Measurements from ENCODE around the gene LRMDA. TPM values are rescaled to one million over a fixed set of nuclear protein-coding genes. Genes with fewer than 3 reads are reported as not detected.

LRMDA gene
- total RNA-seq, 2 experiments from 2014 or later, result not detected

GRCh38 chr10:76404531-76404930 is 973.1 kb downstream of the LRMDA start:
- no peak overlapping the region for H3K4me3 Mint-ChIP-seq
- POLR2A ChIA-PET, result no interaction called here
- H3K9me3 Mint-ChIP-seq, result no peaks in the 10 kb centered on the region
- ATAC-seq (ENCODE audit: low read depth), result no peak
- DNase-seq, result no peak
- H3K27me3 Mint-ChIP-seq, result no peaks in the 10 kb centered on the region
- no peaks in the 10 kb centered on the region for H3K36me3 Mint-ChIP-seq
- H3K4me1 Mint-ChIP-seq, result no peaks in the 10 kb centered on the region
- H3K27ac Mint-ChIP-seq, result no peak overlapping the region

- POLR2A ChIA-PET, result no interaction called here
- no peaks in the 10 kb centered on the region for H3K4me1 Mint-ChIP-seq
- no peaks in the 10 kb centered on the region for H3K27me3 Mint-ChIP-seq
- DNase-seq (no peak), ATAC-seq (ENCODE audit: low read depth) (no peak)
- H3K9me3 Mint-ChIP-seq, result no peaks in the 10 kb centered on the region
- H3K4me3 Mint-ChIP-seq, result no peak overlapping the region
- H3K36me3 Mint-ChIP-seq, result no peaks in the 10 kb centered on the region
- no peak overlapping the region for H3K27ac Mint-ChIP-seq
Measured at GRCh38 chr10:76405922-76406321, 974.5 kb downstream of the LRMDA start.

GRCh38 chr10:76408646-76409045 is 977.2 kb downstream of the LRMDA start:
- H3K27ac Mint-ChIP-seq, result no peak overlapping the region
- H3K4me1 Mint-ChIP-seq, result no peaks in the 10 kb centered on the region
- ATAC-seq (ENCODE audit: low read depth) (no peak), DNase-seq (no peak)
- POLR2A ChIA-PET, result no interaction called here
- no peaks in the 10 kb centered on the region for H3K36me3 Mint-ChIP-seq
- no peaks in the 10 kb centered on the region for H3K9me3 Mint-ChIP-seq
- H3K4me3 Mint-ChIP-seq, result no peak overlapping the region
- H3K27me3 Mint-ChIP-seq, result no peaks in the 10 kb centered on the region

GRCh38 chr10:76411729-76412435 is 980.5 kb downstream of the LRMDA start:
- Mint-ChIP-seq H3K27me3 (no peaks in the 10 kb centered on the region), H3K27ac (no peak overlapping the region), H3K4me3 (no peak overlapping the region), H3K36me3 (no peaks in the 10 kb centered on the region), H3K4me1 (no peaks in the 10 kb centered on the region), H3K9me3 (no peaks in the 10 kb centered on the region)
- POLR2A ChIA-PET, result no interaction called here
- DNase-seq (no peak), ATAC-seq (ENCODE audit: low read depth) (no peak)

GRCh38 chr10:76415554-76415953 is 984.1 kb downstream of the LRMDA start:
- POLR2A ChIA-PET, result no interaction called here
- no peaks in the 10 kb centered on the region for H3K36me3 Mint-ChIP-seq
- no peaks in the 10 kb centered on the region for H3K27me3 Mint-ChIP-seq
- no peak for DNase-seq
- H3K9me3 Mint-ChIP-seq, result no peaks in the 10 kb centered on the region
- no peaks in the 10 kb centered on the region for H3K4me1 Mint-ChIP-seq
- no peak overlapping the region for H3K4me3 Mint-ChIP-seq
- no peak for ATAC-seq (ENCODE audit: low read depth)
- no peak overlapping the region for H3K27ac Mint-ChIP-seq

- no peak for DNase-seq
- no peak for ATAC-seq (ENCODE audit: low read depth)
- Mint-ChIP-seq H3K4me1 (no peaks in the 10 kb centered on the region), H3K36me3 (no peaks in the 10 kb centered on the region), H3K9me3 (no peaks in the 10 kb centered on the region), H3K27ac (no peak overlapping the region), H3K4me3 (no peak overlapping the region), H3K27me3 (no peaks in the 10 kb centered on the region)
- POLR2A ChIA-PET, result no interaction called here
Measured at GRCh38 chr10:76416642-76417041, 985.2 kb downstream of the LRMDA start.

GRCh38 chr10:76420725-76421124 is 989.3 kb downstream of the LRMDA start:
- POLR2A ChIA-PET, result no interaction called here
- Mint-ChIP-seq H3K4me3 (no peak overlapping the region), H3K9me3 (no peaks in the 10 kb centered on the region), H3K4me1 (no peaks in the 10 kb centered on the region), H3K27me3 (no peaks in the 10 kb centered on the region), H3K27ac (no peak overlapping the region), H3K36me3 (no peaks in the 10 kb centered on the region)
- DNase-seq (no peak), ATAC-seq (ENCODE audit: low read depth) (no peak)

GRCh38 chr10:76422769-76423168 is 991.3 kb downstream of the LRMDA start:
- H3K9me3 Mint-ChIP-seq, result no peaks in the 10 kb centered on the region
- POLR2A ChIA-PET, result no interaction called here
- H3K4me1 Mint-ChIP-seq, result no peaks in the 10 kb centered on the region
- H3K4me3 Mint-ChIP-seq, result no peak overlapping the region
- no peak overlapping the region for H3K27ac Mint-ChIP-seq
- ATAC-seq (ENCODE audit: low read depth), result no peak
- H3K36me3 Mint-ChIP-seq, result no peaks in the 10 kb centered on the region
- no peak for DNase-seq
- H3K27me3 Mint-ChIP-seq, result no peaks in the 10 kb centered on the region

GRCh38 chr10:76428551-76429367 is 997.3 kb downstream of the LRMDA start:
- no peaks in the 10 kb centered on the region for H3K9me3 Mint-ChIP-seq
- ATAC-seq (ENCODE audit: low read depth) (no peak), DNase-seq (no peak)
- no peaks in the 10 kb centered on the region for H3K36me3 Mint-ChIP-seq
- H3K27ac Mint-ChIP-seq, result no peak overlapping the region
- H3K4me3 Mint-ChIP-seq, result no peak overlapping the region
- POLR2A ChIA-PET, result no interaction called here
- no peaks in the 10 kb centered on the region for H3K4me1 Mint-ChIP-seq
- H3K27me3 Mint-ChIP-seq, result no peaks in the 10 kb centered on the region

- no peaks in the 10 kb centered on the region for H3K9me3 Mint-ChIP-seq
- no peak overlapping the region for H3K4me3 Mint-ChIP-seq
- POLR2A ChIA-PET, result no interaction called here
- H3K4me1 Mint-ChIP-seq, result no peaks in the 10 kb centered on the region
- ATAC-seq (ENCODE audit: low read depth), result no peak
- H3K27me3 Mint-ChIP-seq, result no peaks in the 10 kb centered on the region
- H3K36me3 Mint-ChIP-seq, result no peaks in the 10 kb centered on the region
- no peak overlapping the region for H3K27ac Mint-ChIP-seq
- no peak for DNase-seq
Measured at GRCh38 chr10:76429368-76430060, 998.1 kb downstream of the LRMDA start.

- Mint-ChIP-seq H3K4me3 (no peak overlapping the region), H3K27ac (no peak overlapping the region), H3K9me3 (no peaks in the 10 kb centered on the region), H3K4me1 (no peaks in the 10 kb centered on the region), H3K27me3 (no peaks in the 10 kb centered on the region), H3K36me3 (no peaks in the 10 kb centered on the region)
- no peak for DNase-seq
- no peak for ATAC-seq (ENCODE audit: low read depth)
- POLR2A ChIA-PET, result no interaction called here
Measured at GRCh38 chr10:76430061-76430645, 998.7 kb downstream of the LRMDA start.

- ATAC-seq (ENCODE audit: low read depth) (no peak), DNase-seq (no peak)
- Mint-ChIP-seq H3K9me3 (no peaks in the 10 kb centered on the region), H3K4me1 (no peaks in the 10 kb centered on the region), H3K27me3 (no peaks in the 10 kb centered on the region), H3K27ac (no peak overlapping the region), H3K4me3 (no peak overlapping the region), H3K36me3 (no peaks in the 10 kb centered on the region)
- POLR2A ChIA-PET, result no interaction called here
Measured at GRCh38 chr10:76432016-76433012, 1000.9 kb downstream of the LRMDA start.
